Thymus (tissue), 11 donors: ENCODE results near the gene BTBD16. TPM values are rescaled to one million over a fixed set of nuclear protein-coding genes. Genes with fewer than 3 reads are reported as not detected.

Experiments
- DNase-seq, 9 donors: peaks; one replicate each; pipeline ENCODE4 v3.0.0-alpha.2; 2013; ENCODE audit warnings: low spot score in 9 of 9, low read depth in 6 of 9, missing footprints in 1 of 9
- H3K27ac ChIP-seq, 2 donors: one replicate each; pipeline ENCODE4 v1.5.1; 2013; ENCODE audit warnings: control low read depth in 1 of 2, low read depth in 1 of 2, low read length in 1 of 2, mild to moderate bottlenecking in 1 of 2, moderate library complexity in 1 of 2
- H3K27me3 ChIP-seq, 2 donors: one replicate each; pipeline ENCODE4 v1.5.1; 2013; ENCODE audit warnings: low read length in 1 of 2; ENCODE audit not compliant: control insufficient read depth in 2 of 2, insufficient read depth in 1 of 2
- H3K36me3 ChIP-seq, 2 donors: one replicate each; pipeline ENCODE4 v1.5.1; 2013; ENCODE audit warnings: low read length in 1 of 2, mild to moderate bottlenecking in 1 of 2, moderate library complexity in 1 of 2; ENCODE audit not compliant: control insufficient read depth in 2 of 2, insufficient read depth in 2 of 2
- H3K4me1 ChIP-seq, 2 donors: one replicate each; pipeline ENCODE4 v1.5.1; 2013; ENCODE audit warnings: low read length in 2 of 2; ENCODE audit not compliant: control insufficient read depth in 2 of 2, insufficient read depth in 2 of 2
- H3K4me3 ChIP-seq, 2 donors: one replicate each; pipeline ENCODE4 v1.5.1; 2013; ENCODE audit warnings: low read length in 2 of 2, control low read depth in 1 of 2, mild to moderate bottlenecking in 1 of 2
- H3K9me3 ChIP-seq, 2 donors: one replicate each; pipeline ENCODE4 v1.5.1; 2013; ENCODE audit warnings: low read length in 1 of 2, mild to moderate bottlenecking in 1 of 2; ENCODE audit not compliant: control insufficient read depth in 2 of 2, insufficient read depth in 1 of 2
- WGBS: extraction: QIAGEN DNeasy Blood & Tissue Kit; methylation state at CpG from one replicate; pipeline ENCODE4 v1.1.7; 2013; 5-methylcytosine and 5-hydroxymethylcytosine counted together
- polyA plus RNA-seq: library from polyadenylated mRNA; stranded (reverse); fragments of 200-250 nt; gene quantifications from one replicate; pipeline ENCODE4 v1.2.3, GENCODE V29; 2013
- total RNA-seq: library from RNA; stranded (reverse); fragments of 120-200 nt; gene quantifications from one replicate; pipeline ENCODE4 v1.2.4, GENCODE V29; 2013
- donor health status: healthy.

The BTBD16 gene
- total and polyA plus RNA-seq, 2 donors: 0.14 to 1.2 TPM

DNA sequence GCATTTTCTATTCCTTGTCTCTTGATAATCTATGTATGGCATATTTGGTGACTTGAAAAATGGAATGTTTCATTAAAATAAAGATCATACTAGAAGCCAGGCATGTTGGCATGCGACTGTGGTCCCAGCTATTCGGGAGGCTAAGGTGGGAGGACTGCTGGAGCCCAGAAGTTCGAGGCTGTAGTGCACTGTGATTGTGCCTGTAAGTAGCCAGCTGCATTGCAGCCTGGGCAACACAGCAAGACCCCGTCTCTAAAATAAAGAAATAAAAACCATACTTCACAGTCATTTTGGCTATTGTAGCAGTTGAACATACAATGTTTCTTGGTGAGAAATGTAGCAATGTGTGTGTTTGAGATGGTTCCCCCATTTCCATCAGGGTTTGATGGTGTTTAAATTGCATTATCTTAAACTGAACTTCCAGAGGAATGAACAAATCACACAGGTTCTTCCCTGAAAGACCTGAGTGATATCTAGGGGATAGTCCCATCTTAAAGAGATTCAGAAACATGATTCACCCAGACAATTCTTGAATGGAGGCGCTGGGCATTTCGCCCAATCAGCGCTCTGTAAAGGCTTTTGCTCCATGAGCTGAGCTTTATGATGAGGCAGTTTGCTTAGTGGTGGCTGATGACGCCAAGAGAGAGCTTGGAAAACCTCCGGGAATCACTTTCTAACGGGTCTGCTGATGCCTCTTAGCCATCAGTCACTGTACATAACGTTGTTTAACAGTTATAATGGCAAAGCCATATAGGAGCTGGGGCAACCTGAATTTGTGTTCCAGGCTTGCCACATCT lies 19.4 kb upstream of the BTBD16 start:
- H3K27me3 ChIP-seq: no peaks in the 10 kb centered on the region
- WGBS: 91% methylated on average over 11 of the region's 11 CpGs
- no peaks in the 10 kb centered on the region for H3K4me1 ChIP-seq
- no peaks in the 10 kb centered on the region for H3K9me3 ChIP-seq
- H3K36me3 ChIP-seq: no peaks in the 10 kb centered on the region
- no peak overlapping the region for H3K27ac ChIP-seq
- H3K4me3 ChIP-seq: no peak overlapping the region
- DNase-seq: no peak

DNA sequence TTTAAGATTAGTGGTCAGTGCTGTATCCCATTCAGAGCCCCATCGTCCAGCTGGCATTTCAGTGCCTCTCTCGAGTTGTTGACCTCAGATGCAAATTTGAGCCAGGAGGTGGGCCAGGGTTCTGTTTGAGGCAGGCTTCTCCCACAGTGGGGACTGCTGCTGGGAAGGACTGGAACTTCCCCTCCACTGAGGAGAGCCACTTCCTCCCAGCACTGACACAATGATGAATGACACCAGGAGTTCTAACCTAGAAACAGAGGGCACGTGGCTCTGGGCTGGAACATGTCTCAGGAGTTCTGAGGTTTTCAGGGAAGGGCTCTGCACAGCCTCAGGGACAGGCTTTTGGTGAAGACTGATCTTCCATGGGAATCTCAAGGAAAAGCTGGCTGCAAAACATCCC lies 18.3 kb upstream of the BTBD16 start:
- WGBS: 22% methylated on average over 3 of the region's 3 CpGs
- Histone ChIP-seq H3K4me3 (no peak overlapping the region), H3K4me1 (no peaks in the 10 kb centered on the region), H3K27me3 (no peaks in the 10 kb centered on the region), H3K36me3 (no peaks in the 10 kb centered on the region), H3K9me3 (no peaks in the 10 kb centered on the region), H3K27ac (no peak overlapping the region)
- no peak for DNase-seq

DNA sequence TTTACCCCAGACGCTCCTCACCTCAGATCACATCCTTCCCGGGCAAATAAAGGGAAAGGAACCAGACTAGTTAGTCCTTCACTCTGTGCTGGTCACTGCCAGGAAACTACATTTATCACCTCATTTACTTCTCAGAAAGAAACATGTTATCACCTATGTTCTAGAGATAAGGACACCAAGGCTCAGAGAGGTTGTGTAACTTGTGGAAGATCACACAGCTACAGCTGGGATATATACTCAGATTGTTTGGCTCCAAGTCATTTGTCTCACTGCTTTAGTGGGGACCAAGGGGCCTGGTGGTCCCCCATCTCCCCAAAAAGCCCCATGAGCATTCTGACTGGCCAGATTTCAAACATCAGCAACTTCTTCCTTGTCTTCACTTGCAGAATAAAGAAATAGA lies 17.5 kb upstream of the BTBD16 start:
- no peaks in the 10 kb centered on the region for H3K9me3 ChIP-seq
- H3K27me3 ChIP-seq: no peaks in the 10 kb centered on the region
- H3K4me3 ChIP-seq: no peak overlapping the region
- H3K27ac ChIP-seq: no peak overlapping the region
- no peak for DNase-seq
- H3K4me1 ChIP-seq: no peaks in the 10 kb centered on the region
- no peaks in the 10 kb centered on the region for H3K36me3 ChIP-seq
- WGBS: 93% methylated on average over 2 of the region's 2 CpGs

DNA sequence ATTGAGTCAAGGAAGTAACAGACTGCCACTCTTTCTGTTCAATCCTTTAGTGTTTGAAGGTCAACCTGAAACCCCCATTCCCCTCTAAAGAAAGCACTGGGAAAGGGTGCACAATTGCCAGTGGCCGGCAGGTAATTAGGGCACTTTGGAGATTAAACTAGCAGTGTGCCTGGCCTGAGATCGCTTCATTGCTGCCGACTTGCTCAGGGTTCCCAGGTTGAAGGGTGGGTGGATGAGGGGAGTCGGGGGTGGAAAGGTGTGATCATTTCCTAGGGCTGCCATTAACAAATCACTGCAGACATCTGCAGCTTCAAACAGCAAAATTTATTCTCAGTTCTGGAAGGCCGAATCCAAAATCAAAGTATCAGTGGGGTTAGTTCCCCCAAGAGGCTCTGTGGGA lies 16.3 kb upstream of the BTBD16 start:
- Histone ChIP-seq H3K4me3 (no peak overlapping the region), H3K27me3 (no peaks in the 10 kb centered on the region), H3K36me3 (no peaks in the 10 kb centered on the region), H3K4me1 (no peaks in the 10 kb centered on the region), H3K9me3 (no peaks in the 10 kb centered on the region), H3K27ac (no peak overlapping the region)
- no peak for DNase-seq
- WGBS: 88% methylated on average over 5 of the region's 5 CpGs

DNA sequence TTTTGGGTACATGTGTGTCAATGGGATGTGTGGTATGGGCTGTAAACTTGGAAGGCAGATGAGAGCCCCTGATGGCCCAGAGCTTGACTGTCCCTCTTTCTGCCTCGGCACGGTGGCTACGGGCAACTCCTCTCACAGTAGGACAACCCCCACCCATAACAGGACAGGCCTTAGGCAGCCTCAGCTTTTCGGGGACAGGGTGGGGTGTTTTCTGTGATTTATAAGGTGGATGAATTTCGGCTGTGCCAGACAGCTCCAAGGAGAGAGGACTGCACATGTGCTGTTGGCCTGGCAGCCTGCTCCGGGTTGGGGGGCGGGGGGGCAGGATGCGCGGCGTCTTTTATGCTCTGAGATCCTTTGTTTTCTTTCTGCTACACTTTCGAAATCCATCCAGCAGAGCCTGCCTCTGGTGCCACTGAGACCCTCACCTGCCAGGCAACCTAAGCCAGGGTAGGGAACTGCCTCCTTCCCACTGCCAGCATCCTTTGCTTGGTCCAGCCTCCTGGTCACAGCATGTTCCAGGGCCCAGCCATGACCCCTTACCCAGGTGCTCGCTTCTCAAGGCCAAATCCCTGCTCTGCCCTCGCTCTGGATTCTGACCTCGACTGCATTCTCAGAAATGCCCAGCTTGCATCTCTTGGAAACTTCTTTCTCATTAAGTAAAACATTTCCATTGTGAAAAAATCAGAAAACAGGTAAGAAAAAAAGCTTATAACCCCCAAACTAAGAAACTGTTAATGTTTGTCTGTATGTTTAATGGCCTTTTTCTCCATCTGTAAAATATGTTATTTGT lies 15.4 kb upstream of the BTBD16 start:
- 92% methylated on average over 14 of the region's 14 CpGs for WGBS
- H3K4me1 ChIP-seq: no peaks in the 10 kb centered on the region
- H3K27ac ChIP-seq: no peak overlapping the region
- no peaks in the 10 kb centered on the region for H3K27me3 ChIP-seq
- H3K9me3 ChIP-seq: no peaks in the 10 kb centered on the region
- H3K4me3 ChIP-seq: no peak overlapping the region
- H3K36me3 ChIP-seq: no peaks in the 10 kb centered on the region
- no peak for DNase-seq

DNA sequence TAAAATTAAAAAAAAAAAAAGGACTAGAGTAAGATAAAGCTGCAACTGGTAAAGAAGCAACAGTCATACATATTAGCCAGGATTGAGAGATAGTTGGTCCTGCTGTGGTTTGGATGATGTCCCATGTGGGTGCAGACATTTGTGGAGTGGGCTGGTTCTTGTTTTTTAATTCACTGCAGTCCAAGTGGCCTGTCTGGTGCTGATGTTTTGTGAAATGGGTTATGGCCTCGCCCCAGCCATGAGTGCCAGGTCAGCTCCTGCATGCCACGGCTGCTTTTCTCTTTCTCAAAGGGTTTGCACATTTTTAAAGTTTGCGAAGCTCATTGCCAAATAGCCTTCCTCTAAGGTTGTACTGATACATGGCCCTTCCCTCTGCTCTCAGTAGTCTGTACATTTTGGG lies 14.1 kb upstream of the BTBD16 start:
- Histone ChIP-seq H3K4me1 (no peaks in the 10 kb centered on the region), H3K27me3 (no peaks in the 10 kb centered on the region), H3K36me3 (no peaks in the 10 kb centered on the region), H3K4me3 (no peak overlapping the region), H3K27ac (no peak overlapping the region), H3K9me3 (no peaks in the 10 kb centered on the region)
- DNase-seq: no peak
- 96% methylated on average over 3 of the region's 3 CpGs for WGBS

DNA sequence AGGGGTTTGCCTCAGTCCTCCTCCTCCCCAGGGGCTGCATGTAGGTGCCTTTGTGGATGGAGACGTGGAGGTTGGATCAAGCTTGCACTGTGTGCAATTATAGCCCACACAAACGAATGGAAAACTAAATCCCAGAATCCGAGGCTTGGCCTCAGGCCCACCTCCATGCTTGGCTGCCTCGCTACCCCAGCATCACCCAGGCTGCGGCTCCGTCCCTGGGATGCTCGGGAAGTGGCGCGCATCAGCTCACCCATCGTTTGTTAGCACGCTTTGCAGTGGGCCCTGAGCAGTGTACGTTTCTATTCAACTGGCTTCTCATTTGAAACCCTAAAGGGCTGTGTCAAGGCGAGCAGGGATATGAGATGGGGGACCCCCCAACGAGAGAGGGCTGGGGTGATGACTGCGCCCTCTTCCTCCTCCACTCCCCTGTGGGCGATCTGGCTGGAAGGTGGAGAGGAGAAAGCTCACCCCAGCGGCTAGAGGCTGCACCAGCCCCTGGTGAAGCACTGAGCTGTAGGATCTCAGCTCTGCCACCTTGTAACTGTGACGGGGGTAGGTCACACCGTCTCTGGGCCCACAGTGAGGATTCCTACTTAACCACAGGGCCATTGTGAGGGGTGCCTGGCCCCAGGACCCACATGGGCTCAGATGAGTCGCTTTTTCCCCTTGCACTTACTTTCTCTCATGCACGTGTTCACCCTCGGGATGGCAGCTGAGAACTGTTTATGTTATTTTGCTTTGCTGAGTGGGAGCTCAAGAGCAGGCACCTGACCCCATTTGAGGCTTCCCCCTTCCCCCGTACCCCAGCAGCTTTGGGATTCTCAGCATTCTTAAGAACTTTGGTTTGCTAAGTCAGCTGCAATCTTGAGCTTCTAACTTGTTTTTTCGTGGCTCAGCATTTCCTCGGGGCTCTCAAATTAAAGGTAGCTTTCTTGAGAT lies 12.7 kb upstream of the BTBD16 start:
- WGBS: 75% methylated on average over 25 of the region's 25 CpGs
- no peaks in the 10 kb centered on the region for H3K4me1 ChIP-seq
- H3K27ac ChIP-seq: no peak overlapping the region
- no peaks in the 10 kb centered on the region for H3K27me3 ChIP-seq
- H3K4me3 ChIP-seq: no peak overlapping the region
- no peaks in the 10 kb centered on the region for H3K9me3 ChIP-seq
- no peak for DNase-seq
- H3K36me3 ChIP-seq: no peaks in the 10 kb centered on the region

DNA sequence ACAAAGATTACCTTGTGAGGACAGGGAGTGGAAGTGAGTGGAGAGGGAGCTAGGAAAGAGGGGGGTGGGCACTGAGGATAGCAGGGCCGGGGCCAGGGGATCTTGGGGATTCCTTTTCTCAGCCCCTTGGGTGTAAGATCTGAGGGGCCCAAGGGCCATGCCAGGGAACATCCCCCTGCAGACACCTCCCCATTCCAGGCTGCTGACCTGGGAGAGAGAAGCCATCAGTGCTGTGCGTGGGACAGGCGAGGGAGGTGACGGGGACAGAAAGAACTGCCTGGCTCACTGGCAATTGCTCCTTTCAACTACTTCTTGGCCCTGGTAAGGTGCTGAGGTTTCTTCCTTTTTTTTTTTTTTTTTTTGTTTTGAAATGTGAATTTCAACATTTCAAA lies 12.0 kb upstream of the BTBD16 start:
- 88% methylated on average over 4 of the region's 4 CpGs for WGBS
- Histone ChIP-seq H3K27me3 (no peaks in the 10 kb centered on the region), H3K27ac (no peak overlapping the region), H3K9me3 (no peaks in the 10 kb centered on the region), H3K4me1 (no peaks in the 10 kb centered on the region), H3K4me3 (no peak overlapping the region), H3K36me3 (no peaks in the 10 kb centered on the region)
- DNase-seq: no peak

DNA sequence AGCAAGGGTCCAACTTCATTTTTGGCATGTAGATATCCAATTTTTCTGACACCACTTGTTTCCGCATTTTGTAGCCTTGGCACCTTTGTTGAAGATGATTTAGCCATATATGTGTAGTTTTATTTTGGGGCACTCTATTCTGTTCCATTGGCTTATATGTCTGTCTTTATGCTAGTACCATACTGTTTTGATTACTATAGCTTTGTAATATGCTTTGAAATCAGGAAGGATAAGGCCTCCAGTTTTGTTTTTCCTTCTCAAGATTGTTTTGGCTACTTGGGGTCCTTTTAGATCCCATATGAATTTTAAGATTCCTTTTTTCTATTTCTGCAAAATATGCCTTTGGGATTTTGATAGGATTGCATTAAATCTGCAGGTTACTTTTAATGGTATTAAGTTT lies 9.5 kb upstream of the BTBD16 start:
- no peak for DNase-seq
- H3K9me3 ChIP-seq: no peaks in the 10 kb centered on the region
- H3K27ac ChIP-seq: no peak overlapping the region
- no peak overlapping the region for H3K4me3 ChIP-seq
- H3K4me1 ChIP-seq: no peaks in the 10 kb centered on the region
- WGBS: 75% methylated on average over 1 of the region's 1 CpG
- H3K36me3 ChIP-seq: no peaks in the 10 kb centered on the region
- no peaks in the 10 kb centered on the region for H3K27me3 ChIP-seq
